GM21423 (cell line): ENCODE results near the gene PLEKHM2.
"Not testable (repeated sequence)": the region's sequence is repeated elsewhere in the genome, so short reads cannot be mapped to it uniquely, and the experiment has no call there.

Experiments
- ATAC-seq: cut with Tn5 transposase; IDR thresholded peaks from one replicate; pipeline ENCODE4 v1.9.1; 2021; ENCODE audit warnings: mild to moderate bottlenecking, moderate library complexity; ENCODE audit not compliant: unreplicated experiment

The PLEKHM2 gene, protein sequence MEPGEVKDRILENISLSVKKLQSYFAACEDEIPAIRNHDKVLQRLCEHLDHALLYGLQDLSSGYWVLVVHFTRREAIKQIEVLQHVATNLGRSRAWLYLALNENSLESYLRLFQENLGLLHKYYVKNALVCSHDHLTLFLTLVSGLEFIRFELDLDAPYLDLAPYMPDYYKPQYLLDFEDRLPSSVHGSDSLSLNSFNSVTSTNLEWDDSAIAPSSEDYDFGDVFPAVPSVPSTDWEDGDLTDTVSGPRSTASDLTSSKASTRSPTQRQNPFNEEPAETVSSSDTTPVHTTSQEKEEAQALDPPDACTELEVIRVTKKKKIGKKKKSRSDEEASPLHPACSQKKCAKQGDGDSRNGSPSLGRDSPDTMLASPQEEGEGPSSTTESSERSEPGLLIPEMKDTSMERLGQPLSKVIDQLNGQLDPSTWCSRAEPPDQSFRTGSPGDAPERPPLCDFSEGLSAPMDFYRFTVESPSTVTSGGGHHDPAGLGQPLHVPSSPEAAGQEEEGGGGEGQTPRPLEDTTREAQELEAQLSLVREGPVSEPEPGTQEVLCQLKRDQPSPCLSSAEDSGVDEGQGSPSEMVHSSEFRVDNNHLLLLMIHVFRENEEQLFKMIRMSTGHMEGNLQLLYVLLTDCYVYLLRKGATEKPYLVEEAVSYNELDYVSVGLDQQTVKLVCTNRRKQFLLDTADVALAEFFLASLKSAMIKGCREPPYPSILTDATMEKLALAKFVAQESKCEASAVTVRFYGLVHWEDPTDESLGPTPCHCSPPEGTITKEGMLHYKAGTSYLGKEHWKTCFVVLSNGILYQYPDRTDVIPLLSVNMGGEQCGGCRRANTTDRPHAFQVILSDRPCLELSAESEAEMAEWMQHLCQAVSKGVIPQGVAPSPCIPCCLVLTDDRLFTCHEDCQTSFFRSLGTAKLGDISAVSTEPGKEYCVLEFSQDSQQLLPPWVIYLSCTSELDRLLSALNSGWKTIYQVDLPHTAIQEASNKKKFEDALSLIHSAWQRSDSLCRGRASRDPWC

DNA sequence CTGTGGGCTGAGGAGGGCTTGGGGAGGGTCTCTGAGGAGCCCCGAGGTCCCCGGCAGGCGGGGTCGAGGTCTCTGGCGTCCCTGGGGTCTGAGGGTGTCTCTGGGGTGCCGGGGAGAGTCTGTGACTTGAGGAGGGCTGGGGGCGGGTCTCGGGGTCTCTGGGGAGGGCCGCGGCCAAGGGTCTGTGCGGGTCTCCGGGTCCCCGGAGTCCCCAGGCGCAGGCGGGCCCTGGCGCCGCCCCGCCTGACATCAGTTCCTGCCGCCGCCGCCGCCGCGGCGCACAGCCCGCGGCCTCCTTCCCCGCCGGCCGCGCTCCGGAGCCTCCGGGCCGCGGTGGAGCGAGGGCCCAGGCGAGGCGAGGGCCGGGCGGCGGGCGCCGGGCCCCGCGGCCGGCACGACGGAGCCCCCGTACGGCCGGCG is at the start of gene PLEKHM2:
Gene PLEKHM2, plus strand, starts transcription at position 279 of the 420 bp plus-strand sequence. CDS start 239 bp downstream, outside the sequence.
- ATAC-seq: peak; percentile 61

DNA sequence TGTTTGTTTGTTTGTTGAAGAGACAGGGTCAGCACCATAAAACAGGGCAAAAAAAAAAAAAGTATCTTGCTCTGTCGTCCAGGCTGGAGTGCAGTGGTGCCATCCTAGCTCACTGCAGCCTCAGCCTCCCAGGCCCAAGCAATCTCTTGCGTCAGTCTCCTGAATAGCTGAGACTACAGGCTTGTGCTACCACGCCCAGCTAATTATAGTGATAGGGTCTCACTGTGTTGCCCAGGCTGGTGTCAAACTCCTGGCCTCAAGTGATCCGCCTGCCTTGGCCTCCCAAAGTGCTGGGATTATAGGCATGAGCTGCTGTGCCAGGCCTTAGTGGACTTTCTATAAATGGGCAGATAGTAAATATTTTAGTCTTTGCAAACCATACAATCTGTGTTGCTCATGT is 47.7 kb upstream of the PLEKHM2 start:
- no peak for ATAC-seq

DNA sequence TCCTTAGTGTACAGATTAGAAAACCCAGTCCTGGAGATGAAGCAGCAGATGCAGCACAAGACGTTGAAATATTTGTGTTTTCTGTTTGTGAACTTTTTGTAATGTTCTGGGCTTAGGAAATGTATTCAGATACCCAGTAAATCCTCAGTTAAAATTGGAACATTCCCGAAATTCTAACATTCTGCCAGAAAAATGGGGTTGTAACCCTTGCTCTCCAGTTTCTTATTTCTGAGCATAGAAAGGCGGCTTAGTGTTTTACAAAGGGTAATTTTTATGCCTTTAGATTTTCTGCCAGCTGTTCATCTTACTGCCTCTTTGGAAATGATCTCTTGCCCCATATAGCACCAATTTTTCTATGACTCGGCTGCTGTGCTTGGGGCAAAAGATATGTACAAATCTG is 46.3 kb upstream of the PLEKHM2 start:
- ATAC-seq: no peak

DNA sequence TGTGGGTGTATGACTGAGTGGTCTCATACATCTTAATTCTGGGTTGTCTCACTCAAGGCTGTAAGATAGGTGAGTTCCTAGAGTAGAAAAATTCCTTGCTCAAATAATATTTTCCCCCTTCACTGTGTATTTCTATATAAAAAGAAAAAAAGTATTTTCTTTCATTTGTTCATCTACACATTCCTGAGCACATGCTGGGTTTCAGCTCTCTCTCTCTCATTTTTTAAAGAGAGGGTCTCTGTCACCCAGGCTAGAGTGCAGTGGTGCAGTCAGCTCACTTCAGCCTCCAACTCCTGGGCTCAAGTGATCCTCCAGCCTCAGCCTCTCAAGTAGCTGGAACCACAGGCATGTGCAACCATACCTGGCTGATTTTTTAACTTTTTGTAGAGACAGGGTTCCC is 44.9 kb upstream of the PLEKHM2 start:
- ATAC-seq: no peak

DNA sequence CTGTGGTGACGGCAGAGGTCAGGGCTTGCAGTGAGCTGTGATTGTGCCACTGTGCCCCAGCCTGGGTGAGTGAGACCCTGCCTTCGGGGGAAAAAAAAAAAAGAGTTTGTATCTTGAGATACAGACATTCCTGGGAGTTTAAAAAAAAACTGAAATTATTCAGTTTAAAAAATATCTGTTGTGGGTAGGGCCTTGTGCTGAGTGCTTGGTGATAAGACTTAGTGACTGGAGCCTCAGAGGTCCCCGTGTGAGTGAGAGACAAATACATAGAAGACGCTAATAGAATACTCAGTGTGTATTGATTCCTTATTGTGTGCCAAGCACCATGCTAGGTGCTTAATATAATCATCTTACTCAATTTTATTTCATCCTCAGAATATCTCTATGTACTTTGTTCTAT is 44.2 kb upstream of the PLEKHM2 start:
- no peak for ATAC-seq

DNA sequence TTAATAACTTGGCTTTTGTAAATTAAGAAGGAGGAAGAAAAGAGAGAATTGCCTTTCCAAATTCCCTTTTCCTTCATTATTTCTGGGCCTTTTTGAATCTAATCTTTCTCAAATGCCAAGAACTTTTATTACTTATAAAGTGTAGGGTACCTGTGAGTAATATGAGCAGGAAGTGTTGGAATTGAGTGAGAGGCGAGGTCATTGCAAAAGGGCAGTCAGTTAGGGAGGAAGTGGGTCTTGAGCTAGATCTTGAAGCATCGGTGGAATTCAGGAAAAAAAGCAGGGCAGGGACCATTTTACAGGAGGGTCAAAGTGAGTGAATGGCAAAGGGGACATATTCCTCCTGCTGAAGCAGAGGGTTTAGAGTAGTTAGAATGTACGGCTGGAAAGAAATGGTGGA is 43.5 kb upstream of the PLEKHM2 start:
- no peak for ATAC-seq

DNA sequence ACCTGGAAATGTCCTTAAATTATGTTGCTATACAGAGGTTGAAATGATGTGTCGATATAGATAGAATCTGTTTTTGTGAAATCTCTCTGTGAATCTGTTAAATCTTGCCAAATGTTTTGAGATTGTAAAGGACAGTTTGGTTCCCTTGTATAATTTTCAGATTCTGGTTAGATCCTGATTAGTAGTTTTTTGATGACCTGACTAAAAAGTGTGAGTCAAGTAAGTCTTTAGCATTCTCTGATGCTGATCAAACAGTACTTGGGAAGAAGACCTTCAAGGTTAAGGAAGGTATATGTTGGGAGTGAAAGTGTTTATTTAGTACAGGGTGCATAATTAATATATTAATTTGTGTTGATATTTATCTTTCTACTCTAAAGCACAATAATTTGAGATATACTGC is 34.2 kb upstream of the PLEKHM2 start:
- no peak for ATAC-seq

DNA sequence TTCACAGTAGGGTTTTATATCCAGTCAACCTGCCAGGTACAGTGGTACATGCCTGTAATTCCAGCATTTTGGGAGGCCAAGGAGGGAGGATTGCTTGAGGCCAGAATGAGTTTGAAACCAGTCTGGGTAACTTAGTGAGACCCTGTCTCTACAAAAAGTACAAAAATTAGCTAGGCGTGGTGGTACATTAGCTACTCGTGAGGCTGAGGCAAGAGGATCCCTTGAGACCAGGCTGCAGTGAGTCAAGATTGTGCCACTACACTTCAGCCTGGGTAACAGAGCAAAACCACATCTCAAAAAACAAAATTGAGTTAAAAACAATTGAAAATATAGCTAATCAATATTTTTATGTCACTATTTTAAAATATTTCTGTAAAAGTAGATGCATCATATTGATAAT is 33.7 kb upstream of the PLEKHM2 start:
- ATAC-seq: no peak

DNA sequence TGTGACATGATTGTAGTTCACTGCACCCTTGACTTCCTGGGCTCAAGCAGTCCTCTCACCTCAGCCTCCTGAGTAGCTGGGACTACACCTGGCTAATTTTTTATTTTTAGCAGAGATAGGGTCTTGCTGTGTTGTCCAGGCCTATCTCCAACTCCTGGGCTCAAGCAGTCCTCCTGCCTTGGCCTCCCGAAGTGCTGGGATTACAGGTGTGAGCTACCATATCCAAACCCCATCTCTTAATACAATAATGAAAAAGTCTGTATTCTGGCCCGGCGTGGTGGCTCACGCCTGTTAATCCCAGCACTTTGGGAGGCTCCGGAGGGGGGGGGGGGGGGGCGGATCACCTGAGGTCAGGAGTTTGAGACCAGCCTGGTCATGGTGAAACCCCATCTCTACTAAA is 32.0 kb upstream of the PLEKHM2 start:
- ATAC-seq: not testable (repeated sequence)

DNA sequence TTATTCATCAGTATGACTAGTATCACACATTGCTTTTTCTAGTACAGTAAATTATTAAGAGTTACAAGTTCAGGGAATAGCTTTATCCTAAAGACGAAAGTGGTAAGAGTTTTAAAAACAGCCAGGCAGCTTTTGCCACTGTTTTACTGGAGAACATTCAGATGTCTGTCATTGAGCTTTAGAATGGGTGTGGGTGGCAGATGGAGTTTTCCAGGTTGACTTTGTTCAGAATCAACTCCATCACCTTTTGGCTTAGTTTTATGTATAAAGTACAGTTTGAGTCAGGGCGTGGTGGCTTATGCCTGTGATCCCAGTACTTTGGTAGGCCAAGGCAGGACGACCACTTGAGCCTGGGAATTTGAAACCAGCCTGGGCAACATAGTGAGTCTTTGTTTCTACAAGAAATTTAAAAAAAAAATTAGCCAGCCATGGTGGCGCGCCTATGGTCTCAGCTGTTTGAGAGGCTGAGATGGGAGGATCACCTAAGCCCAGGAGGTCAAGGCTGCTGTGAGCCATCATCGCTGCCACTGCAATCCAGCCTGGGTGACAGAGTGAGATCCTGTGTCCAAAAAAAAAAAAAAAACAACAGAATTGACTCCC is 29.9 kb upstream of the PLEKHM2 start:
- no peak for ATAC-seq

DNA sequence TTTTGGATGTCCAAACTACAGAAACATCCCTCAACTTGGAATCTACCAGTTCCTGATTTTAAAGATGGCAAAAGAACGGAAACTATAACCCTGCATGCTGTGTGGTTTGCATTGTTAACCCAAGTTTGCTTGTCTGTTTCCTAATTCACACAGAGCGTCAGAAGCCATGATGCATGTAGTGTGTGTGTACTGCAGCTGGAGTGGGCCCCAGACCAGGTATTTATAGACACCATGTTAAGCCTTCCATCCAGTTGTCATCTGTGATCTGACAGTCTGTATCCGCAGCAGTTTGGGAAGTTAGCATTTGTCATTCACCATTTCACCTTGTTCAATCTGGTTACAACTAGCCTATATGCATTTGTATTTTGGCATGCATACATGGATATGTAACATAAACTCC is 27.7 kb upstream of the PLEKHM2 start:
- no peak for ATAC-seq

DNA sequence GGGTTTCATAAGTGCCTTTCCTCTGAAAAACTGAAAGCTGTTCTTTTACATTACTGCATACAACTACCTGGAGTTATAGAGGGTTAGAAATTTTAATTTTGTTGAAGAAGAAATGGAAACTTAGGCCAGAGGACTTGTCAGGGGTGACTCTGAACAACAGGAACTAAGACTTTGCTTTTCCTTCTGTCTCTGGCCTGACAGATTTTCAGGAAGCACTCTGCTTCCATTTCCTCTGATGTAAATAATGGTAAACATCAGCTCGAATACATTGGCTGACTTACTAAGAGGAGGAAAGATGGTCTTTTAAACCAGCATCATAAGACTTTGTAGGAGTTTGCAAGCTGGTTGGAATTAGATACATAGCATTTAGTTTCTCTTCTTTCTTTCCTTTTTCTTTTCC is 27.1 kb upstream of the PLEKHM2 start:
- no peak for ATAC-seq

DNA sequence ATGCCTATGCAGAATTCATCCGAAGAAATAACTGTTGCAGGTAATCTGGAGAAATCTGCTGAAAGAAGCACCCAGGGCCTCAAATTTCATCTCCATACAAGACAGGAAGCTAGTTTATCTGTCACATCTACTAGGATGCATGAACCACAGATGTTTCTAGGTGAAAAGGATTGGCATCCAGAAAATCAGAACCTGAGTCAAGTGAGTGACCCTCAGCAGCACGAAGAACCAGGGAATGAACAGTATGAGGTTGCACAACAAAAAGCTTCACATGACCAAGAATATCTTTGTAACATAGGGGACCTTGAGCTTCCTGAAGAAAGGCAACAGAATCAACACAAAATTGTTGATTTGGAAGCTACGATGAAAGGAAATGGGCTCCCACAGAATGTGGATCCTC is 24.0 kb upstream of the PLEKHM2 start:
- no peak for ATAC-seq

DNA sequence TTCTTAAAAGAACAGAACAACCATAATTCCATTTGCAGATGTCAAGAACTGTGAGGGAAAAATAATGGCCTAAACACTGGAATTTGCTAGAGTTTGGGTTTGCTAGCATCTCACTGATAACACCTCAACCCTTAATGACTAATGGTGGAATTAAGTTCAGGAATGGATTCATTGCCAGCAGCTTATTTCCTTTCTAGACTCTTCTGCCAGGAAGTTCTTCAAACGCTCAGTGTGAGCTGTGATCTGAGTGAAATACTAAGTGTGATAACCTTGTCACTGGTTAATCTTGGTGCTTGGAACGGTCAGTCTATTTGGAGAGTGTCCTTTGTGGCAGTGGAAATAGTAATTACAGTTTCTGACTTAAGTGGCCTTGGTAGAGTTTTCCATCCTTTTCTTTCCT is 21.6 kb upstream of the PLEKHM2 start:
- no peak for ATAC-seq

DNA sequence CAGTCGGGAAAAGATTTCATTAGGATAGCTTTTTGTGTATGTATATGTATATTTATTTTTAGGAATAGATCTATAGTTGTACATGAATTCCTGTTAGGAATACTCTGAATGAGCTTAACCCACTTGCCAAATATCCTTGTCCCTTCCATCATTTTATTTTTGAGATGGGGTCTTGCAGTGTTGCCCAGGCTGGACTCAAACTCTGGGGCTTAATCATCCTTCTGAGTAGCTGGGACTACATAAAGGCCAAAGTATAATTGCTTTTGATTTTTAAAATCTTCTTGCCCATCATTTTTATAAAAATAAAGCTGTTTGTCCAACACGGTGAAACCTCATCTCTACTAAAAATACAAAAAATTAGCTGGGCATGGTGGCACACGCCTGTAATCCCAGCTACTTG is 20.2 kb upstream of the PLEKHM2 start:
- no peak for ATAC-seq

DNA sequence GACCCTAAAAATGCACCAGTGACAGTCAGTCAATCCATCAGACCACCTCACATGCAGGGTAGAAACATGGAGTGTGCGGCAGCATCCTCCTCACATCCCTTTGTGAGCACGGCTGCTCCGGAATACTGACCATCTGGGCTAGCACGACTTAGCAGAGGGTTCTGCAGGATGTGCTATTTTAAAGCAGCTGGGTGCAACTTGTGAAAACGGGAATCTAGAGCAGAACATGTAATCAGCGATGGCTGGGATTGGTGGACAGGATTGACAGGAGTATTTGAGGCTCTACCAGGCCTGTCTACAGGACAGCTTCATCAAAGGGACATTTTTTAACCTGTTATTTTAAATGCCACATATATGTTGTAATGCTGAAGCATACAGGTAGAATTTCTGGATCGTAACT is 16.8 kb upstream of the PLEKHM2 start:
- ATAC-seq: no peak

DNA sequence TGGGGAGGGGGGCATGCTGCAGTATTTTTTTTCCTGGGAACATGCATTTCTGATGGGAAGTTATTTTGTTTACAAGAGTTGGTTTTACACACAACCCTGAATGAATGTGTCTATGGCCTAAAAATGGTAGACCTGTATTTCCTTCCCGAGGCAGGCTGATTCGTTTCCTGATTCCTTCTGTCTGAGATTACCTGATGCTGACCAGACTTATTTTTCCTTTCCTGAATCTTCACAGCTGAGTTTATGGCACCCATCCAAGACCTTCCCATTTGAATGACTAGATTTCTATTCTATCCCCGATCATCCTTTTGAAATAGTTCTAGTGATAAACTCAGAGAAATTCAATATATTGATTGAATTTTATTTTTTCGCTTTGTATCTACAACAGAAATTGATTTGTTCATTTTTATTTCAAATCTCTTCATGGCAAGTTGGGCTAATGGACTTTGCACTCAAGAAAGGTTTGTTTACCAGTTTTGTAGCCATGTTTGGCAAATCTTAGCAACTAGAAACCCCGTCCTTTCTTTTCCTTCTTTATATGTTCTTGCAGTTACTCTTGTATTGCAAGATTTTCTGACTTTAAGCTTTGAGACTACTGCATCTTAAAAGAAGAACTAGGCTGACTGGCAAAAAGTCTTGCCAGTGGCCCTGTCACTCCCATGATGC is 15.9 kb upstream of the PLEKHM2 start:
- no peak for ATAC-seq

DNA sequence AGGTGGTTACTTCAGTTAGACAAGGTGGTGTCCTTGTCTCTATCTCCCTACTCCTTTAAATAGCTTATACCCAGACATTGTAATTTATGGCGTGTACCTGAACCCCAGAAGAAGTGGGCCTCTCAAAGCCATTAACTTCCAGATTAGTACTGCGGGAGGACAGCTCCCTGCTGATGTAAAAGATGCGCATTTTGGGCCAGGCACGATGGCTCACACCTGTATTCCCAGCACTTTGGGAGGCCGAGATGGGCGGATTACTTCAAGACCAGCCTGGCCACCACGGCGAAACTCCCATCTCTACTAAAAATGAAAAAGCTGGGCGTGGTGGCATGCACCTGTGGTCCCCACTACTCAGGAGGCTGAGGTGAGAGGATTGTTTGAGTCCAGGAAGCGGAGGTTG is 15.0 kb upstream of the PLEKHM2 start:
- ATAC-seq: no peak

DNA sequence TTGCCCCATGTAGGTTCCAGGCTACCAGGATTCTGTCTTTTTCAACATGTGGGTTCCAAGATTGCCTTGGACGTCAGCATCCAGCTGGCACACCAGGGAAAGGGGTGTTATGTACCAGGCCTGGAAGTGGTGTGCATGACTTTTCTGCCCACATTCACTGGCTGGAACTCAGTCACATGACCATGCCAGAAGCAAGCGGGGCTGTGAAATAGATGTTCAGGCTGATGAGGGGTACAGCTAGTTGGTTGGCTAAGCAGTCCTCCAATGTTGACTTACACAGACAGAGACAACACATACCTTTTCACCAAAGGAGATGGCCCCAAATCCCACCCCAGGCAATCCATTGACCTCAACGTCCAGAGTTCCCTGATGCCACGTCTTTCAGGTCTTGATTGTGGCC is 14.3 kb upstream of the PLEKHM2 start:
- ATAC-seq: no peak

DNA sequence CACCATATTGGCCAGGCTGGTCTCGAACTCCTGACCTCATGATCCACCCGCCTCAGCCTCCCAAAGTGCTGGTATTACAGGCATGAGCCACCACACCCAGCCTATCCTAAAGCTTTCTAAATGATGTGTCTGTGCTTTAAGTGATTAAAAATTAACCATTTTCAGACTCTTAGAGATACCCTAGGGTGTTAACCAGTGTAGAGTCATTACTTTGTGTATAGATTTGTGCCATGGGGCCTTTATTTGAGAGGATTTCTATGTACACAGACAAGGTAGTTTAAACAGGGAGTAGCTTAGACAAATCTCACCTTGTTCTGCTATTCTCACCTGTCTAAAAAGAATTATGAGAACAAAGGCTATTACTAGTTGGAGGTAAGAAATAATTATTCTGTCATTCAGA is 12.7 kb upstream of the PLEKHM2 start:
- ATAC-seq: no peak
